GM10266 (cell line): ENCODE measurements around the gene SGSM1.

Source experiments
- DNase-seq: peaks from one replicate; pipeline ENCODE4 v3.0.0; 2012; ENCODE audit errors: extremely low spot score
- TF ChIP-seq, protein P1 (sequence below): IDR thresholded peaks from 2 replicates; pipeline ENCODE4 v1.5.1; 2012; ENCODE audit warnings: mild to moderate bottlenecking, low read depth; ENCODE audit not compliant: control insufficient read depth, insufficient read depth; ENCODE audit errors: missing control alignments

Gene SGSM1

DNA sequence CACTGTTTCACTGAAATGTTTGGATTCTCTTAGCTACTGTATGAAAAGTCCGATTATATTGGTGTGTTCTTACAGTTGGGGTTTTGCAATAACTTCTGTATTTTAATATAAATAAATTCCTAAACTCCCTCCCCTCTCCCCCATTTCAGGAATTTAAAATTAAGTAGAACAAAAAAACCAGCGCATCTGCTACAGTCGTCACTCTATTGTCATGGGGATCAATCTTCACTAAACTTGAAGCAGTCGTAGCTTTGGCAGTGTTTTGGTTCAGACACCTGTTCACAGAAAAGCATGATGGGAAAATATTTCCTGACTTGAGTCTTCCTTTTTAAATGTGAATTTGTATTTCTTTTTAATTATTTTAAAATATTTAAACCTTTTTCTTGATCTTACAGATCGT lies 40.8 kb upstream of the SGSM1 start:
- no peak for DNase-seq
- TF ChIP-seq, protein P1, sequence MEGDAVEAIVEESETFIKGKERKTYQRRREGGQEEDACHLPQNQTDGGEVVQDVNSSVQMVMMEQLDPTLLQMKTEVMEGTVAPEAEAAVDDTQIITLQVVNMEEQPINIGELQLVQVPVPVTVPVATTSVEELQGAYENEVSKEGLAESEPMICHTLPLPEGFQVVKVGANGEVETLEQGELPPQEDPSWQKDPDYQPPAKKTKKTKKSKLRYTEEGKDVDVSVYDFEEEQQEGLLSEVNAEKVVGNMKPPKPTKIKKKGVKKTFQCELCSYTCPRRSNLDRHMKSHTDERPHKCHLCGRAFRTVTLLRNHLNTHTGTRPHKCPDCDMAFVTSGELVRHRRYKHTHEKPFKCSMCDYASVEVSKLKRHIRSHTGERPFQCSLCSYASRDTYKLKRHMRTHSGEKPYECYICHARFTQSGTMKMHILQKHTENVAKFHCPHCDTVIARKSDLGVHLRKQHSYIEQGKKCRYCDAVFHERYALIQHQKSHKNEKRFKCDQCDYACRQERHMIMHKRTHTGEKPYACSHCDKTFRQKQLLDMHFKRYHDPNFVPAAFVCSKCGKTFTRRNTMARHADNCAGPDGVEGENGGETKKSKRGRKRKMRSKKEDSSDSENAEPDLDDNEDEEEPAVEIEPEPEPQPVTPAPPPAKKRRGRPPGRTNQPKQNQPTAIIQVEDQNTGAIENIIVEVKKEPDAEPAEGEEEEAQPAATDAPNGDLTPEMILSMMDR: no peak

- TF ChIP-seq, protein P1: peak; percentile 49
- DNase-seq: peak; percentile 55
These were observed 37.3 kb upstream of the SGSM1 start for GRCh38 chr22:24768537-24769374.

DNA sequence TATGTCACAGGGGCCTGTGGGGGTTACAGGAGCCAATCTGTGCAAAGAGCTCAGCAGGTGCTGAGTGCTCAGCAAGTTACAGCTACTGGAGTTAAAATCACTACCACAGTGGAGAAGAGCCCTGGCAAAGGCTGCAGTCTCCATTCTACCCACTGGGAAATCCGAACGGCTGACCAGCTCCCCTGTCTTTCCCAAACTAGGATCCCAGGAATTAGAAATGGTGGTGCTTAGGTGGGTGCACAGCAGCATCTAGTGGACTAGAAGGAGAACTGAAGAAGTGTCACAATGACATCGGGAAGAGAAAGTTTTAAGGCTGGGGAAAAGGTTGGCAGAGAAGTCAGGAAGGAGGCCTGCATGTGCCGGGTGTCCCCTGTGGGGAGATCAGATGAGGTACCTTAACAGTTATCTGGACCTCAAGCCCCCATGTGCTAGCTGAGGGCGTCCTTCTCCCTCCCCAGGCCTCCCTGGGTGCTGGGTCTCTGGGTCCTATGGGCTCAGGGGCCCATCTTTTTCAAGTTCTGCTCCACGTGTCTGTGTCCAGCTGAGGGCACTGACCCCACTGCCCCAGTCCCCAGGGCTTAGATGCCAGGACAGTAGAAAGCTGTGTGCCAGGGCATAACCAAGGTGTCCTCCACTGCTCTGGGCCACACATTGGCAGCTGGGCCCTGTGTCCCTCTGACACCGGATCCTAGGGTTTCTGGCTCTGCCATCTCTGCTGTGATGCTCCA lies 33.4 kb upstream of the SGSM1 start:
- TF ChIP-seq, protein P1: no peak
- DNase-seq: no peak

DNA sequence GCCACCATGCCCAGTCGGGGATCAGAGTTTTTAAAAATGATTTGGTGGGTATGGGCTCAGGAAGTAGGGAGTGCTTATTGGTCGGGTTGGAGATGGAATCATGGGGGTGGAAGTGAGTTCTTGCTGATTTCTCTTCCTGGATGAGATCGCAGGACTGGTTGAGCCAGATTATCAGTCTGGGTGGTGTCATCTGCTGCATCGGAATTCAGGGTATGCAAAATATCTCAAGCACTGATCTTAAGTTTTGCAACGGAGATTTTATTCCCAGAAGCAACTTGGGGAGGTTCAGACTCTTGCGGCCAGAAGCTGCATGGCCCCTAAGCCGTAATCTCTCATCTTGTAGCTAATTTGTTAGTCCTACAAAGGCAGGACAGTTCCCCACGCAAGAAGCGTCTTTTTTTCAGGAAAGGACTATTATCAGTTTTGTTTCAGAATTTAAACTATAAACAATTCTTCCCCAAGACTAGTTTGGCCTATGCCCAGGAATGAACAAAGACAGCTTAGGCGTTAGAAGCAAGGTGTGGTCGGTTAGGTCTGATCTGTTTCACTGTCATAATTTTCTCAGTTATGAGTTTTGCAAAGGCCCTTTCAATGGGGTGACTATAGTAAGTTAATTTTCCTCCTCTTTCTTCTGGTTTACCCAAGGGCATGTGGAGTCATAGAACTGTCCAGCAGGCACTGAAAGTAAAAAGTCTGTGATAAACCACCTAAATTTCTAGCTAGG lies 30.1 kb upstream of the SGSM1 start:
- DNase-seq: no peak
- TF ChIP-seq, protein P1: no peak

DNA sequence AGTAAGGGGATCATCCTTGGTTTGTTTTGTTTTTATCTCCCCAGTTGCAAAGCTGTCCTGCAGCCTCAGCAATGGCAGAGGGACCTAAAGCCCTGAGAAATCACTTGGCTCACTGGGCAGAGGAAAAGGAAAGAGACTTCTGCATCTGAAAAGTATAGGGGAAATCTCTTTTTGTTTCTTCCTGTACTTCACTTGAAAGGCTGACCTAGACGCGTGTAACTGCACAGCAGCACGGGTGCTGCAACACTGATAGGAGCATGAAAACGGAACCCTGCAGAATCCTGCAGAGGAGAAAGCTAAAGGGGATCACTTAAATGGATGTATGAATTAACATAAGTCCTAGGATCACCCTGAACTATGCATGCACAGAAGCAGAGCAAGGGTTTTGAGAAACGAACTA lies 29.5 kb upstream of the SGSM1 start:
- TF ChIP-seq, protein P1: no peak
- no peak for DNase-seq

DNA sequence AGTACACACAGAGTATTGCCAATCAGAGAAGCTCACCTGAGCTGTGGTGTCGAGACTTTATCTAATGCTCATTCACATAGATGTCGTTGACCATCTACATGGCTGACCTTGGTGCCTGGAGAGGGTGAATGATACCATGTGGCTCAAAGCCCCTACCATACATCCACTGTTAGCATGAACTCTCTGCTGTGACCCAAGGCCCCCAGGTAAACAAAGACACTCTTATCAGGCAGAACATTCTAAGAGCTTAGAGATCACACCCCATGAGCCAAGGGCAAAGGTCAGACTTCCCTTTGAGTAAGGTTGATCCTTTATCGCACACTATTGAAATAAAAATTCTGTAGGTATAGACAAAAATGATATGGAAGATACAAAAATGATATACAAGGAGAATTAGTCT lies 16.5 kb upstream of the SGSM1 start:
- TF ChIP-seq, protein P1: no peak
- DNase-seq: no peak
